Hepatocyte (in vitro differentiated cells): ENCODE data around the gene NR2F1-AS1. TPM values are rescaled to one million over a fixed set of nuclear protein-coding genes. Genes with fewer than 3 reads are reported as not detected.

Experiments
- DNase-seq: peaks from one replicate; pipeline ENCODE4 v3.0.0-alpha.2; 2016; ENCODE audit warnings: low spot score
- H2AFZ ChIP-seq: fragments of 200-600 bp; sonication (generic); 2 replicates; pipeline ENCODE4 v1.6.0; 2016; ENCODE audit warnings: antibody characterized with exemption, mild to moderate bottlenecking
- H3K27ac ChIP-seq: fragments of 200-600 bp; sonication (generic); 2 replicates; pipeline ENCODE4 v1.5.1; 2016; ENCODE audit warnings: mild to moderate bottlenecking
- H3K27me3 ChIP-seq: fragments of 200-600 bp; sonication (generic); 2 replicates; pipeline ENCODE4 v1.6.1; 2016
- H3K36me3 ChIP-seq: fragments of 200-600 bp; sonication (generic); replicated peaks from 2 replicates; pipeline ENCODE4 v1.5.1; 2016; ENCODE audit warnings: low read depth; ENCODE audit not compliant: insufficient read depth
- H3K4me1 ChIP-seq: fragments of 200-600 bp; sonication (generic); 2 replicates; pipeline ENCODE4 v1.5.1; 2016; ENCODE audit warnings: mild to moderate bottlenecking, moderate library complexity; ENCODE audit not compliant: insufficient read depth
- H3K4me2 ChIP-seq: fragments of 200-600 bp; sonication (generic); 2 replicates; pipeline ENCODE4 v1.6.0; 2016
- H3K4me3 ChIP-seq: fragments of 200-600 bp; sonication (generic); 2 replicates; pipeline ENCODE4 v1.5.1; 2016; ENCODE audit warnings: mild to moderate bottlenecking
- H3K79me2 ChIP-seq: fragments of 200-600 bp; sonication (generic); 2 replicates; pipeline ENCODE4 v1.6.0; 2017; ENCODE audit warnings: mild to moderate bottlenecking
- H3K9me2 ChIP-seq: fragments of 200-600 bp; sonication (generic); replicated peaks from 2 replicates; pipeline ENCODE4 v1.6.0; 2017; ENCODE audit warnings: mild to moderate bottlenecking; ENCODE audit not compliant: insufficient read depth
- H3K9me3 ChIP-seq: fragments of 200-600 bp; sonication (generic); 2 replicates; pipeline ENCODE4 v1.5.1; 2016; ENCODE audit warnings: low read depth, mild to moderate bottlenecking
- H4K20me1 ChIP-seq: fragments of 200-600 bp; sonication (generic); 2 replicates; pipeline ENCODE4 v1.6.0; 2016; ENCODE audit warnings: mild to moderate bottlenecking; ENCODE audit not compliant: insufficient read depth, poor library complexity, severe bottlenecking
- EZH2 ChIP-seq: fragments of 200-600 bp; sonication (generic); IDR thresholded peaks from 2 replicates; pipeline ENCODE4 v1.6.1; 2016; ENCODE audit warnings: antibody characterized with exemption, mild to moderate bottlenecking, borderline replicate concordance
- EZH2phosphoT487 ChIP-seq: fragments of 200-600 bp; sonication (generic); IDR thresholded peaks from one replicate; pipeline ENCODE4 v1.6.1; 2018; ENCODE audit warnings: antibody characterized with exemption, mild to moderate bottlenecking, low read depth, moderate library complexity; ENCODE audit not compliant: unreplicated experiment, severe bottlenecking
- WGBS: methylation state at CpG from one replicate; pipeline ENCODE4 v1.1.6; 2016; ENCODE audit warnings: low lambda C conversion rate; ENCODE audit errors: missing lambda C conversion rate; 5-methylcytosine and 5-hydroxymethylcytosine counted together
- polyA plus RNA-seq: library from polyadenylated mRNA; unstranded; fragments of >200 nt; fragmentation: Nextera tagmentation; extraction: Ambion mirVana; gene quantifications from 2 replicates; pipeline ENCODE4 v1.2.1, GENCODE V29; 2016
- total RNA-seq: library from RNA; depleted of rRNA; stranded (reverse); fragments of >200 nt; gene quantifications from 2 replicates; pipeline ENCODE4 v1.2.3, GENCODE V29; 2014
- TF ChIP-seq, protein P1 (sequence below): fragments of 200-600 bp; sonication (generic); IDR thresholded peaks from 2 replicates; pipeline ENCODE4 v1.5.1; 2016; ENCODE audit warnings: antibody characterized with exemption, mild to moderate bottlenecking; ENCODE audit not compliant: poor library complexity

NR2F1-AS1 gene
- total and polyA plus RNA-seq, 2 experiments from 2014 or later, result 8.4 to 8.6 TPM

DNA sequence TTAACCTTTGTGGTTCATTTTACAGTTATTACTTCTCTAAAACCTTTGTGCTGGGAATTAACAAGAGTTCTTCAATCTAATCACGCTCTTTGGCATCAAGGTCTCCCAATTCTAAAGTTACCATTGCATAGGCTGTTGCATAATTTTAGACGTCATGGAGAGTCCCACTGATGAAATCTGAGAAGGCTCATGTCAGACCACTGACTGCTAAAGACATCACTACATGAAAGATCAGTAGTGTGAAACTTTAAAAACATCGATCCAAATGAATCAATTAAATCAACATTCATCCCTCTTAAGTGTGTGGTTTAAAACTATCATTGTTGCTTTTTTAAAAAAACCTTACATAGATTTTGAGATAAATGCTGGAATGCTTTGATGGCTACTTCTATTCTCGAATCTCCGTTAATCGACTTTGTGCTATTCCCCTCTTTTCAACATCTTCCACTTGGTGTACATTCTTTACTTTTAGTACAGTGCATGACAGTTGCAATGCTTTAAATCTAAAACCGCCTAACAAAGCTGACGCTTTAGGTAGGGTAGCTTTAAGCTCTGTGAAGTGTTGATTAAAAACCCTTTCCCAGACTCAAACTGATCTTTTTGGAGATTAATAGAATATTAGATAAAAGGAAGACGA, 35.6 kb upstream of the NR2F1-AS1 start:
- TF ChIP-seq EZH2phosphoT487 (no peak), EZH2 (no peak)
- TF ChIP-seq, protein P1, sequence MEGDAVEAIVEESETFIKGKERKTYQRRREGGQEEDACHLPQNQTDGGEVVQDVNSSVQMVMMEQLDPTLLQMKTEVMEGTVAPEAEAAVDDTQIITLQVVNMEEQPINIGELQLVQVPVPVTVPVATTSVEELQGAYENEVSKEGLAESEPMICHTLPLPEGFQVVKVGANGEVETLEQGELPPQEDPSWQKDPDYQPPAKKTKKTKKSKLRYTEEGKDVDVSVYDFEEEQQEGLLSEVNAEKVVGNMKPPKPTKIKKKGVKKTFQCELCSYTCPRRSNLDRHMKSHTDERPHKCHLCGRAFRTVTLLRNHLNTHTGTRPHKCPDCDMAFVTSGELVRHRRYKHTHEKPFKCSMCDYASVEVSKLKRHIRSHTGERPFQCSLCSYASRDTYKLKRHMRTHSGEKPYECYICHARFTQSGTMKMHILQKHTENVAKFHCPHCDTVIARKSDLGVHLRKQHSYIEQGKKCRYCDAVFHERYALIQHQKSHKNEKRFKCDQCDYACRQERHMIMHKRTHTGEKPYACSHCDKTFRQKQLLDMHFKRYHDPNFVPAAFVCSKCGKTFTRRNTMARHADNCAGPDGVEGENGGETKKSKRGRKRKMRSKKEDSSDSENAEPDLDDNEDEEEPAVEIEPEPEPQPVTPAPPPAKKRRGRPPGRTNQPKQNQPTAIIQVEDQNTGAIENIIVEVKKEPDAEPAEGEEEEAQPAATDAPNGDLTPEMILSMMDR, result no peak
- H3K4me2 ChIP-seq, result no peak overlapping the region
- H3K27me3 ChIP-seq, result peaks cover 84% of the 10 kb centered on the region
- H2AFZ ChIP-seq, result no peak overlapping the region
- H3K27ac ChIP-seq, result no peak overlapping the region
- H4K20me1 ChIP-seq, result no peaks in the 10 kb centered on the region
- DNase-seq, result no peak
- peaks cover 11% of the 10 kb centered on the region for H3K4me1 ChIP-seq
- no peaks in the 10 kb centered on the region for H3K9me2 ChIP-seq
- WGBS, result 44% methylated on average over 9 of the region's 9 CpGs
- H3K4me3 ChIP-seq, result no peak overlapping the region
- H3K9me3 ChIP-seq, result no peaks in the 10 kb centered on the region
- no peaks in the 10 kb centered on the region for H3K36me3 ChIP-seq
- no peaks in the 10 kb centered on the region for H3K79me2 ChIP-seq

- TF ChIP-seq, protein P1, result no peak
- no peak for TF ChIP-seq EZH2
- no peak for TF ChIP-seq EZH2phosphoT487
- H3K4me2 ChIP-seq, result peak overlapping the region; percentile 72
- H3K4me3 ChIP-seq, result no peak overlapping the region
Measured at GRCh38 chr5:93612855-93613243, 31.8 kb upstream of the NR2F1-AS1 start.

DNA sequence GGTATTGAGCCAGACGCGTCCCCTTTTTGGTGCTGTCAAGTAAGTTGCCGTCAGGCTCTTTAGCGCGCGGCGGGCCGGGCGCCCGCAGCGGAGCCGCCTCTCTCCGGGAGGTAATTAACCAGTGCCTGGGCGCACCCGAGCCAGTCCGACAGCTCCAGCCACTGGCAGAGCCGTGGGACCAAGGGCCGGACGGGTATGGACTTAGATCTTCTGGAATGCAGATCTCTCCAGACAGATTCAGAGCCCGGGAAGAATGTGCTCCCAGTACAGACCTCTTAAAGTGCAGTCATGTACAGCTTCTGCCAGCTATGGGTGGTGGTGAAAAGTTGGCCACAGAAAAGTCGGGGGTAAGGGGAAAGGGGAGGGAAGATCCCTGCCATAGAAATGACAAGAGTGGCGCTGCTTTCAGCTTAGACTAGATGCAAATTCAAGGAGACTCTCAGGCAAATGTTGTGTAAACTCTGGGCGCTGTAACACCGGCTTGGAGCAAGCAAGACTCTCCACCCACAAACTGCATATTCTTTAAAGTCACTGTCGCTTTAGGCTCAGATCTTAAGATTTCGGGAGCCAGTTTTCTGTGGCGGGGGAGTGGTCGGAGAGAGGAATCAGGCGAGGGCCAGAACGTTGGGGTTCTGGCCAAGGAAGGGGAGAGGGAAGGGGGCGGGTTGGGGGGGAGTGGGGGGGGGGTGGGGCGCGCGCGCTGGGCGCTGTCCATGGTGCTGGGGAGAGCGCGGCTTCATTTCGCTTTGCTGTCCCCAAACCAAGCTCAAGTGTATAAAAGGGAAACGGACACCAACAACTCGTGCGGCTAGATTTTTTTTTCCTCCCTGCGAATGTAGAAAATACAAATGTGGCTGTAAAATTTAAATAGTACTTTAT, 31.2 kb upstream of the NR2F1-AS1 start:
- 2% methylated on average over 36 of the region's 43 CpGs for WGBS
- Histone ChIP-seq H3K9me2 (no peaks in the 10 kb centered on the region), H3K27me3 (peaks cover 97% of the 10 kb centered on the region), H3K4me1 (peaks cover 11% of the 10 kb centered on the region), H3K36me3 (no peaks in the 10 kb centered on the region), H3K4me3 (no peak overlapping the region), H3K27ac (no peak overlapping the region), H3K9me3 (no peaks in the 10 kb centered on the region), H3K4me2 (peak overlapping the region; percentile 72), H3K79me2 (no peaks in the 10 kb centered on the region), H2AFZ (no peak overlapping the region), H4K20me1 (no peaks in the 10 kb centered on the region)
- no peak for DNase-seq
- TF ChIP-seq, protein P1, result no peak
- TF ChIP-seq EZH2phosphoT487 (peak; percentile 78), EZH2 (peak; percentile 81)

More at GRCh38 chr5:93612855-93613243, 31.8 kb upstream of the NR2F1-AS1 start:
- no peaks in the 10 kb centered on the region for H4K20me1 ChIP-seq
- H3K4me1 ChIP-seq, result peaks cover 11% of the 10 kb centered on the region
- peaks cover 98% of the 10 kb centered on the region for H3K27me3 ChIP-seq
- DNase-seq, result no peak
- H3K9me2 ChIP-seq, result no peaks in the 10 kb centered on the region
- no peak overlapping the region for H2AFZ ChIP-seq
- H3K27ac ChIP-seq, result no peak overlapping the region
- H3K36me3 ChIP-seq, result no peaks in the 10 kb centered on the region
- H3K79me2 ChIP-seq, result no peaks in the 10 kb centered on the region
- H3K9me3 ChIP-seq, result no peaks in the 10 kb centered on the region
